PC-3 (cell line): Measurements from ENCODE around the gene IL20RA.

ENCODE experiments used
- CTCF ChIP-seq: fragments of 300-600 bp; sonication (generic); conservative IDR thresholded peaks from 2 replicates; pipeline ENCODE4 v1.5.1; 2017; ENCODE audit warnings: antibody characterized with exemption, low read depth, mild to moderate bottlenecking, low read length
- EZH2 ChIP-seq: fragments of 300-600 bp; sonication (generic); IDR thresholded peaks from one replicate; pipeline ENCODE4 v1.6.1; 2017; ENCODE audit warnings: antibody characterized with exemption, mild to moderate bottlenecking, low read length; ENCODE audit not compliant: unreplicated experiment

GRCh38 chr6:136991646-136992045 is 53.1 kb downstream of the IL20RA start:
- TF ChIP-seq CTCF (no peak), EZH2 (no peak)
